DOHH2 (cell line): ENCODE data around the gene RSU1.

Experiments
- H3F3A ChIP-seq: fragments of 200-600 bp; sonication (generic), shearing (Covaris generic); 2 replicates; pipeline ENCODE4 v1.6.0; 2016; ENCODE audit warnings: antibody characterized with exemption, mild to moderate bottlenecking; ENCODE audit not compliant: control insufficient read depth, insufficient read depth
- H3K27ac ChIP-seq: fragments of 200-600 bp; sonication (generic); 2 replicates; pipeline ENCODE4 v1.5.1; 2014; ENCODE audit warnings: low read depth, mild to moderate bottlenecking, low read length, moderate library complexity
- H3K27me3 ChIP-seq: fragments of 200-600 bp; sonication (generic); 2 replicates; pipeline ENCODE4 v1.6.1; 2014; ENCODE audit warnings: mild to moderate bottlenecking, low read length, mixed read lengths; ENCODE audit not compliant: control insufficient read depth
- H3K36me3 ChIP-seq: fragments of 200-600 bp; sonication (generic); 2 replicates; pipeline ENCODE4 v1.6.1; 2014; ENCODE audit warnings: mild to moderate bottlenecking, low read length, moderate library complexity, mixed read lengths; ENCODE audit not compliant: control insufficient read depth
- H3K4me1 ChIP-seq: fragments of 200-600 bp; sonication (generic); 2 replicates; pipeline ENCODE4 v1.6.1; 2014; ENCODE audit warnings: mild to moderate bottlenecking, low read length, mixed read lengths; ENCODE audit not compliant: control insufficient read depth
- H3K4me2 ChIP-seq: fragments of 200-600 bp; sonication (generic); 2 replicates; pipeline ENCODE4 v1.6.0; 2014; ENCODE audit warnings: mild to moderate bottlenecking, low read length, moderate library complexity
- H3K4me3 ChIP-seq: fragments of 200-600 bp; sonication (generic); 2 replicates; pipeline ENCODE4 v1.5.1; 2014; ENCODE audit warnings: mild to moderate bottlenecking, low read length, mixed read lengths
- H3K79me2 ChIP-seq: fragments of 200-600 bp; sonication (generic); 2 replicates; pipeline ENCODE4 v1.6.1; 2014; ENCODE audit warnings: mild to moderate bottlenecking, low read length, mixed read lengths; ENCODE audit not compliant: control insufficient read depth
- H3K9me2 ChIP-seq: fragments of 200-600 bp; sonication (generic); replicated peaks from 2 replicates; pipeline ENCODE4 v1.6.1; 2014; ENCODE audit warnings: mild to moderate bottlenecking, low read length, mixed read lengths; ENCODE audit not compliant: control insufficient read depth
- H3K9me3 ChIP-seq: fragments of 200-600 bp; sonication (generic); 2 replicates; pipeline ENCODE4 v1.6.1; 2014; ENCODE audit warnings: antibody characterized with exemption, low read length, mixed read lengths; ENCODE audit not compliant: control insufficient read depth, insufficient read depth
- H4K20me1 ChIP-seq: fragments of 200-600 bp; sonication (generic); 2 replicates; pipeline ENCODE4 v1.6.0; 2014; ENCODE audit warnings: low read depth, mild to moderate bottlenecking, antibody characterized with exemption, low read length, moderate library complexity; ENCODE audit not compliant: control insufficient read depth, insufficient read depth
- CTCF ChIP-seq: fragments of 200-600 bp; sonication (generic); IDR thresholded peaks from one replicate; pipeline ENCODE4 v1.5.1; 2014; ENCODE audit warnings: antibody characterized with exemption, mild to moderate bottlenecking, low read depth, low read length; ENCODE audit not compliant: poor library complexity, severe bottlenecking
- EZH2phosphoT487 ChIP-seq: fragments of 200-600 bp; sonication (generic); IDR thresholded peaks from 2 replicates; pipeline ENCODE4 v1.6.1; 2017; ENCODE audit warnings: borderline replicate concordance, mild to moderate bottlenecking, antibody characterized with exemption, low read length, moderate library complexity, mixed read lengths

RSU1 gene

DNA sequence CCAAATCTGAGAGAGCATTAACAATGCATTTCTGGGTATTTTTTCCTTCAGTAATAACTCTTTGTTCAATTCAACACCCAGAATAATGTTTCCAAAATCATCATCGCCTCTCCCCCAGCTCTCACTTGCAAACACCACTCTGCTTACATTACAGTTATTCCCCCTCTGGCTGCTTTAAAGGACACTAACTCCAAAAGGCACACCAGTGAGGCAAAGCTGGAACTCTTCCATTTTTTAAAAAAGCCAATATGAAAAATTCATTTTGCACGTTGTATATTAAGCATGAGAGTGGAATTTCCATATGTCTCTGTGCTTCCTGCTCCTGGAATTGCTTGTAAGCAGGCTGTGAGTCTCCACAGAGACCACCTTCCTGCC, 204.3 kb downstream of the RSU1 start:
- Histone ChIP-seq H3K4me2 (no peak overlapping the region), H3F3A (no peaks in the 10 kb centered on the region), H3K4me1 (no peaks in the 10 kb centered on the region), H3K9me2 (no peaks in the 10 kb centered on the region), H3K79me2 (no peaks in the 10 kb centered on the region), H3K27me3 (no peaks in the 10 kb centered on the region), H3K4me3 (no peak overlapping the region), H3K9me3 (no peaks in the 10 kb centered on the region), H3K27ac (no peak overlapping the region), H3K36me3 (no peaks in the 10 kb centered on the region), H4K20me1 (no peaks in the 10 kb centered on the region)
- no peak for TF ChIP-seq EZH2phosphoT487
- no peak for TF ChIP-seq CTCF

DNA sequence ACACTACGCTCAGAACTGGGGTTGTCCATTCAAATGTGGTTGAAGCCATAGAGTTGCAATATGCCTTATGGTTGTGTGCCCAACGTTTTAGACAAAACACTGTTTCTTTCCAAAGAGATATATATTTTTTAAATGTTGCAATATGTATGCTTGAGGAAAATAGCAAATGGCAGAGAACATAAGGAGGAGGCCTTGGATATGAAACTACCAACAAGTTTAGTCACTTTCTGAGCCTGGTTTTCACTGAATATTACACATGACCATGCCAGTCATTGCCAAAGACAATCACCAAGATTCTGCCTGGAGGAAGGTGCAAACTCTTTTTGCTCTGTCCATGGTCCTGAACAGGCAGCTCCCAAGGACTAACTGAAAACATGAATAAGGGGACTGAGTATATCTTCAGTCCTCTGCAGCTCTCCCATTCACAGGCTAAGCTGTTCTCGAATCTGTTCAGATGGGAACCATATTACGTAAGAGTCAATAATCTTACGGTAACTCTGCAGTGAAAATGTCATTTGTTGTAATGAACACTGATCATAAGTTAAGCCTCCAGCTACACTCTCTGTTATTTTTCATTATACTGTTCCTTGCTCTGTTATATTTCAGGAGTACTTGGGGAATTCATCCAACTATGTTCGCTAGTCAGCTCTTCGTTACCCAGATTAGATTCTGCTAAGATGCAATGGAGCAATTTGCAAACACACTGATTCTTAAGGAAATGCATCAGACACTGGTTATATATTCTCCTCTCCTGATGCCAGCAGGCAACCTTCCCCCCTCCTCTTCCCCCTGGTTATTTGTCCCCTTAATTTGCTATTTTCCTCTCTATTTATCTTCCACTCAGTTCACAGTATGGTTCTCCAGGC, 204.9 kb downstream of the RSU1 start:
- H3F3A ChIP-seq = no peaks in the 10 kb centered on the region
- H3K9me3 ChIP-seq = no peaks in the 10 kb centered on the region
- H3K4me2 ChIP-seq = no peak overlapping the region
- no peak for TF ChIP-seq EZH2phosphoT487
- no peak for TF ChIP-seq CTCF
- no peaks in the 10 kb centered on the region for H3K27me3 ChIP-seq
- H4K20me1 ChIP-seq = no peaks in the 10 kb centered on the region
- no peak overlapping the region for H3K27ac ChIP-seq
- H3K36me3 ChIP-seq = no peaks in the 10 kb centered on the region
- H3K79me2 ChIP-seq = no peaks in the 10 kb centered on the region
- no peak overlapping the region for H3K4me3 ChIP-seq
- H3K9me2 ChIP-seq = no peaks in the 10 kb centered on the region
- no peaks in the 10 kb centered on the region for H3K4me1 ChIP-seq

GRCh38 chr10:16611037-16611436, 206.2 kb downstream of the RSU1 start:
- Histone ChIP-seq H3K4me1 (no peaks in the 10 kb centered on the region), H3K27ac (no peak overlapping the region)
- no peak for TF ChIP-seq CTCF
- no peak for TF ChIP-seq EZH2phosphoT487

More at GRCh38 chr10:16611037-16611436, 206.2 kb downstream of the RSU1 start:
- Histone ChIP-seq H3K9me3 (no peaks in the 10 kb centered on the region), H4K20me1 (no peaks in the 10 kb centered on the region), H3F3A (no peaks in the 10 kb centered on the region), H3K27me3 (no peaks in the 10 kb centered on the region), H3K9me2 (no peaks in the 10 kb centered on the region), H3K4me2 (no peak overlapping the region), H3K79me2 (no peaks in the 10 kb centered on the region), H3K4me3 (no peak overlapping the region), H3K36me3 (no peaks in the 10 kb centered on the region)
